Neuronal stem cell (in vitro differentiated cells): ENCODE data around the gene UGT1A6.

Experiments used
- DNase-seq: peaks from one replicate; pipeline ENCODE4 v3.0.0-alpha.2; 2013; ENCODE audit warnings: low spot score
- H2AFZ ChIP-seq: one replicate; pipeline ENCODE4 v1.6.1; 2013; ENCODE audit warnings: mild to moderate bottlenecking, low read length, inconsistent platforms
- H2AK5ac ChIP-seq: 2 replicates; pipeline ENCODE4 v1.6.1; 2013; ENCODE audit warnings: low read depth, mild to moderate bottlenecking, inconsistent platforms, low read length, moderate library complexity, mixed read lengths
- H2BK120ac ChIP-seq: 2 replicates; pipeline ENCODE4 v1.6.1; 2013; ENCODE audit warnings: low read depth, mild to moderate bottlenecking, inconsistent platforms, low read length, moderate library complexity, mixed read lengths
- H2BK12ac ChIP-seq: one replicate; pipeline ENCODE4 v1.6.1; 2013; ENCODE audit warnings: low read length, inconsistent platforms
- H2BK15ac ChIP-seq: 2 replicates; pipeline ENCODE4 v1.6.1; 2013; ENCODE audit warnings: mild to moderate bottlenecking, low read length, inconsistent platforms, mixed read lengths
- H2BK5ac ChIP-seq: one replicate; pipeline ENCODE4 v1.6.1; 2013; ENCODE audit warnings: inconsistent platforms, mild to moderate bottlenecking, low read length, moderate library complexity
- H3K14ac ChIP-seq: one replicate; pipeline ENCODE4 v1.6.1; 2013; ENCODE audit warnings: low read length, inconsistent platforms
- H3K18ac ChIP-seq: 2 replicates; pipeline ENCODE4 v1.6.1; 2013; ENCODE audit warnings: low read length, inconsistent platforms
- H3K23ac ChIP-seq: 2 replicates; pipeline ENCODE4 v1.6.1; 2013; ENCODE audit warnings: low read depth, mild to moderate bottlenecking, mixed read lengths, low read length, inconsistent platforms; ENCODE audit not compliant: poor library complexity
- H3K27ac ChIP-seq: replicated peaks from 3 replicates; pipeline ENCODE4 v1.5.1; 2013; ENCODE audit warnings: low read length, inconsistent platforms
- H3K27me3 ChIP-seq, 3 experiments: 2 replicates each; pipeline ENCODE4 v1.6.1; 2013; ENCODE audit warnings: low read length in 3 of 3, mild to moderate bottlenecking in 2 of 3, inconsistent platforms in 1 of 3, low read depth in 1 of 3, mixed read lengths in 1 of 3, moderate library complexity in 1 of 3; ENCODE audit not compliant: control insufficient read depth in 3 of 3, insufficient read depth in 3 of 3
- H3K36me3 ChIP-seq, 2 donors: replicated peaks in 1 of 2; 2 replicates each; pipeline ENCODE4 v1.6.1; 2013; ENCODE audit warnings: low read length in 2 of 2; ENCODE audit not compliant: control insufficient read depth in 2 of 2, insufficient read depth in 2 of 2
- H3K4ac ChIP-seq: 2 replicates; pipeline ENCODE4 v1.6.1; 2013; ENCODE audit warnings: inconsistent platforms, mild to moderate bottlenecking, low read length, moderate library complexity
- H3K4me1 ChIP-seq, 2 donors: 1 replicate in 1 of 2; 2 replicates in 1 of 2; pipeline ENCODE4 v1.6.1; 2013; ENCODE audit warnings: low read length in 2 of 2, low read depth in 1 of 2; ENCODE audit not compliant: control insufficient read depth in 2 of 2, insufficient read depth in 1 of 2
- H3K4me2 ChIP-seq: one replicate; pipeline ENCODE4 v1.6.1; 2013; ENCODE audit warnings: mild to moderate bottlenecking, low read length, inconsistent platforms; ENCODE audit not compliant: insufficient read depth, poor library complexity, severe bottlenecking
- H3K4me3 ChIP-seq, 2 donors: 2 replicates each; pipeline ENCODE4 v1.5.1; 2013; ENCODE audit warnings: low read length in 2 of 2, mild to moderate bottlenecking in 2 of 2, inconsistent platforms in 1 of 2, moderate library complexity in 1 of 2
- H3K79me1 ChIP-seq: one replicate; pipeline ENCODE4 v1.6.1; 2013; ENCODE audit warnings: low read depth, mild to moderate bottlenecking, inconsistent platforms, low read length, moderate library complexity
- H3K9ac ChIP-seq: one replicate; pipeline ENCODE4 v1.6.1; 2013; ENCODE audit warnings: mild to moderate bottlenecking, low read depth, low read length, inconsistent platforms; ENCODE audit not compliant: poor library complexity
- H3K9me3 ChIP-seq, 2 donors: replicated peaks in 1 of 2; 2 replicates each; pipeline versions ENCODE3 to v1.6.1; 2013; ENCODE audit warnings: low read length in 2 of 2, mild to moderate bottlenecking in 2 of 2, inconsistent platforms in 1 of 2, low read depth in 1 of 2, mixed read lengths in 1 of 2, moderate library complexity in 1 of 2; ENCODE audit not compliant: control insufficient read depth in 2 of 2, insufficient read depth in 1 of 2
- H4K8ac ChIP-seq: one replicate; pipeline ENCODE4 v1.6.1; 2013; ENCODE audit warnings: low read depth, mild to moderate bottlenecking, inconsistent platforms, low read length, moderate library complexity
- H4K91ac ChIP-seq: one replicate; pipeline ENCODE4 v1.6.1; 2013; ENCODE audit warnings: low read length, low read depth, mild to moderate bottlenecking, inconsistent platforms; ENCODE audit not compliant: poor library complexity
- WGBS, 2 donors: extraction: QIAGEN DNeasy Blood & Tissue Kit; methylation state at CpG; one replicate each; pipeline ENCODE4 v1.1.7; 2013; ENCODE audit warnings: missing lambda C conversion rate in 2 of 2, mixed read lengths in 1 of 2; ENCODE audit not compliant: insufficient read length in 2 of 2, insufficient replicate concordance in 1 of 2; ENCODE audit errors: extremely low coverage in 2 of 2; 5-methylcytosine and 5-hydroxymethylcytosine counted together

The UGT1A6 gene

GRCh38 chr2:233802132-233802815 is 109.6 kb downstream of the UGT1A6 start:
- no peak for DNase-seq
- Histone ChIP-seq H4K91ac (no peak overlapping the region), H3K4ac (no peak overlapping the region), H2AK5ac (no peak overlapping the region), H3K4me1 (peaks cover 0 to 2% of the 10 kb centered on the region in 2 donors), H2AFZ (no peak overlapping the region), H4K8ac (no peak overlapping the region), H2BK120ac (no peak overlapping the region), H3K36me3 (no peaks in the 10 kb centered on the region), H3K23ac (peak overlapping the region; percentile 62), H3K79me1 (no peaks in the 10 kb centered on the region), H3K27me3 (peaks cover 0 to 10% (median 0%) of the 10 kb centered on the region in 3 experiments), H3K9me3 (peaks cover 0 to 2% of the 10 kb centered on the region in 2 donors), H2BK12ac (no peak overlapping the region), H3K18ac (no peak overlapping the region), H2BK15ac (no peak overlapping the region), H3K9ac (no peak overlapping the region), H3K4me3 (no peak overlapping the region), H3K14ac (no peak overlapping the region), H3K4me2 (no peak overlapping the region), H3K27ac (no peak overlapping the region), H2BK5ac (no peak overlapping the region)
- no CpG with 5 or more reads among the region's 3 CpGs for WGBS, 2 donors

DNA sequence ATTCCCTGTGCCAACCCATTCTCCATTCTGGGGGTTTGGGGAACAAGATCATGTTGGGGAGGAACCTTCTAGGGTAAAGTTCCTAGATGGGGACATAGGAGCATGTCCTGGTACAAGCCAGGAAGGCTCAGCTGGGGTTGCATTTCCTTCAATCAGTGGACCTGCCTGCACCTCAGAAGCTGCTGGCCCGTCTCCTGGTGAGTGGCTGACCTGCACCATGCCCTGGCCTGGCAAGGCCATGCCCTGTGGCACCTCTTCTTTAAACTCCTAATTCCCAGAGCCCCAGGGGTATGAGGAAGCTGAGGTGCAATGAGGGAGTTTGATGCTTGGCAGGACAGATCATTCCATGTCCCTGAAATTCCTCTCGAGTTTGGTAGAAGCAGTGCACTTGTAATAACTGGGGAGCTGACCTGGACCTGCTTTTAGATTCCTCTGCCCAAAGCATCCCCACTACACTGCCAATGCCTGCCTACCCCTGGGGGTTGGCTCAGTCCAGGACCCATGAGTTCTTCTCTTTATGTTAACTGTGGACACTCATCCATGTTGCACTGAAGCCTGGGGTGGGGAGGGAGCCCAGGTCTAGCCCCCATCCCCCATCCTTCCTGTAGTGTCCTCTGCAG is 110.7 kb downstream of the UGT1A6 start:
- Histone ChIP-seq H3K4me2 (no peak overlapping the region), H3K27me3 (peaks cover 0 to 13% (median 0%) of the 10 kb centered on the region in 3 experiments), H3K18ac (no peak overlapping the region), H3K4me3 (no peak overlapping the region), H3K9me3 (peaks cover 0 to 2% of the 10 kb centered on the region in 2 donors), H2AFZ (no peak overlapping the region), H3K79me1 (no peaks in the 10 kb centered on the region), H4K8ac (no peak overlapping the region), H3K36me3 (no peaks in the 10 kb centered on the region), H3K4me1 (peaks cover 0 to 2% of the 10 kb centered on the region in 2 donors), H4K91ac (no peak overlapping the region), H2BK12ac (no peak overlapping the region), H3K4ac (no peak overlapping the region), H3K9ac (no peak overlapping the region), H3K27ac (no peak overlapping the region), H2BK5ac (no peak overlapping the region), H2AK5ac (no peak overlapping the region), H3K23ac (no peak overlapping the region), H2BK120ac (no peak overlapping the region), H2BK15ac (no peak overlapping the region), H3K14ac (no peak overlapping the region)
- no CpG with 5 or more reads among the region's 2 CpGs for WGBS, 2 donors
- no peak for DNase-seq

DNA sequence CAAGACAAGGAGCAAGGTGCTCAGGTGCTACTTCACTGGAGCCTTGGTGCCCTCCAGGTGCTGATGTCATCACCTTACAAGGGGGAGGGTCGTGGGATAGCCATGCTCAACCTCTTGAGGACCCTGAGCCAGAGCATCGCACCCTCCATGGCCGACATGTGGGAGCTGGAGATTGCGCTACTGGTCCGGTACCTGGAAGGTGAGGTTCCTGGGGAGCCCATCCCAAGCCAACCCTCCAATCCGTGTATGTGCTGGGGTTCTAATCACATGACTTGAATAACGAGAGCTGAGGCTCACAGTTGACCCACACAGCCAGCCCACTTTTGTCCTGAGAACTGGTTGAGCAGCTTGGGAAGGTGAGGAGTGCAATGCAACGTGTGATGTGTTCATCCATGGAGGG is 111.3 kb downstream of the UGT1A6 start:
- H3K23ac ChIP-seq: no peak overlapping the region
- WGBS, 2 donors: no CpG with 5 or more reads among the region's 8 CpGs

GRCh38 chr2:233807215-233807865 is 114.7 kb downstream of the UGT1A6 start:
- peaks cover 0 to 16% (median 0%) of the 10 kb centered on the region in 3 experiments for H3K27me3 ChIP-seq
- H2BK12ac ChIP-seq: no peak overlapping the region
- no peak overlapping the region for H4K8ac ChIP-seq
- H3K4me1 ChIP-seq: no peaks in the 10 kb centered on the region
- no peaks in the 10 kb centered on the region for H3K79me1 ChIP-seq
- no peak overlapping the region for H3K4ac ChIP-seq
- WGBS, 2 donors: no CpG with 5 or more reads among the region's 12 CpGs
- no peak overlapping the region for H3K23ac ChIP-seq
- H2BK5ac ChIP-seq: no peak overlapping the region
- no peak overlapping the region for H2BK120ac ChIP-seq
- no peak overlapping the region for H3K4me2 ChIP-seq
- no peaks in the 10 kb centered on the region for H3K36me3 ChIP-seq
- H3K9ac ChIP-seq: no peak overlapping the region
- H3K14ac ChIP-seq: no peak overlapping the region
- H3K18ac ChIP-seq: peak overlapping the region; percentile 67
- no peak overlapping the region for H2AFZ ChIP-seq
- H4K91ac ChIP-seq: no peak overlapping the region
- H2AK5ac ChIP-seq: peak overlapping the region; percentile 2
- H3K9me3 ChIP-seq: peaks cover 0 to 2% of the 10 kb centered on the region in 2 donors
- no peak for DNase-seq
- peak overlapping the region in 1 of 2 donors; percentile 46 for H3K4me3 ChIP-seq
- no peak overlapping the region for H3K27ac ChIP-seq
- no peak overlapping the region for H2BK15ac ChIP-seq

More for the DNA sequence above, 111.3 kb downstream of the UGT1A6 start:
- DNase-seq: no peak
- no peak overlapping the region for H2AK5ac ChIP-seq
- H3K36me3 ChIP-seq: no peaks in the 10 kb centered on the region
- no peak overlapping the region for H3K9ac ChIP-seq
- H3K9me3 ChIP-seq: peaks cover 0 to 2% of the 10 kb centered on the region in 2 donors
- peaks cover 0 to 16% (median 0%) of the 10 kb centered on the region in 3 experiments for H3K27me3 ChIP-seq
- no peak overlapping the region for H2AFZ ChIP-seq
- no peak overlapping the region for H4K91ac ChIP-seq
- H3K27ac ChIP-seq: no peak overlapping the region
- peak overlapping the region; percentile 12 for H3K18ac ChIP-seq
- peak overlapping the region in 1 of 2 donors; percentile 23 for H3K4me3 ChIP-seq
- no peak overlapping the region for H2BK5ac ChIP-seq
- no peak overlapping the region for H2BK12ac ChIP-seq
- peaks cover 0 to 2% of the 10 kb centered on the region in 2 donors for H3K4me1 ChIP-seq
- no peak overlapping the region for H3K14ac ChIP-seq
- H3K4ac ChIP-seq: no peak overlapping the region
- no peak overlapping the region for H3K4me2 ChIP-seq
- peak overlapping the region; percentile 20 for H2BK15ac ChIP-seq
- no peaks in the 10 kb centered on the region for H3K79me1 ChIP-seq
- H4K8ac ChIP-seq: no peak overlapping the region
- H2BK120ac ChIP-seq: no peak overlapping the region
